MG63 (cell line): ENCODE measurements around the gene LAMB3. TPM values are rescaled to one million over a fixed set of nuclear protein-coding genes. Genes with fewer than 3 reads are reported as not detected.
A peak's percentile ranks its signal among the peaks of the same experiment; 100 is the strongest.

ENCODE experiments used
- DNase-seq: peaks from one replicate; pipeline ENCODE4 v3.0.0-alpha.2; 2020
- H3K27me3 ChIP-seq: fragments of 250-450 bp; sonication (Bioruptor Pico); 2 replicates; pipeline ENCODE4 v1.5.1; 2020; ENCODE audit warnings: mild to moderate bottlenecking, moderate library complexity
- H3K36me3 ChIP-seq: fragments of 250-450 bp; sonication (Bioruptor Pico); 2 replicates; pipeline ENCODE4 v1.5.1; 2020; ENCODE audit warnings: mild to moderate bottlenecking, moderate library complexity
- H3K4me3 ChIP-seq: fragments of 250-450 bp; sonication (Bioruptor Pico); 2 replicates; pipeline ENCODE4 v1.5.1; 2020; ENCODE audit warnings: mild to moderate bottlenecking, moderate library complexity
- H3K9me3 ChIP-seq: fragments of 250-450 bp; sonication (Bioruptor Pico); 2 replicates; pipeline ENCODE4 v1.5.1; 2020; ENCODE audit warnings: mild to moderate bottlenecking, moderate library complexity
- total RNA-seq: library from RNA; depleted of rRNA; stranded (reverse); fragments of >200 nt; shearing (Covaris generic); gene quantifications from 2 replicates; pipeline ENCODE4 v1.2.3, GENCODE V29; 2014; ENCODE audit warnings: low replicate concordance; rRNA removed

LAMB3 gene
- total RNA-seq, 1 experiment from 2014 or later: 4.7 TPM

DNA sequence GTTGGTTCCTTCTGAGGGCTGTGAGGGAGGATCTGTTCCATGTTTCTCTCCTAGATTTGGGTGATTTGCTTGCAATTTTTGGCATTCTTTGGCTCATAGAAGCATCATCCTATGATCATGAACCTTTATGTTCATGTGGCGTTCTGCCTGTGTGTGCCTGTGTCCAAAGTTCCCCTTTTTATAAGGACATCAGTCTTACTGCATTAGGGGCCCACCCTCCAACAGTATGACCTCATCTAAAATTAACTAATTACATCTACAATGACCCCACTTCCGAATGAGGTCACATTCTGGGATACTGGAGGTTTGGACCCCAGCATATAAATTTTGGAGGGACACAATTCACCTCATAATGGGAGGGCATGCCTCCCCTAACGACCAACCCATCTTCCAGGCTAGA, 81.5 kb downstream of the LAMB3 start:
- Histone ChIP-seq H3K9me3 (no peaks in the 10 kb centered on the region; the same call in 1 of the 2 replicates), H3K4me3 (no peak overlapping the region), H3K27me3 (peaks cover 53% of the 10 kb centered on the region)

DNA sequence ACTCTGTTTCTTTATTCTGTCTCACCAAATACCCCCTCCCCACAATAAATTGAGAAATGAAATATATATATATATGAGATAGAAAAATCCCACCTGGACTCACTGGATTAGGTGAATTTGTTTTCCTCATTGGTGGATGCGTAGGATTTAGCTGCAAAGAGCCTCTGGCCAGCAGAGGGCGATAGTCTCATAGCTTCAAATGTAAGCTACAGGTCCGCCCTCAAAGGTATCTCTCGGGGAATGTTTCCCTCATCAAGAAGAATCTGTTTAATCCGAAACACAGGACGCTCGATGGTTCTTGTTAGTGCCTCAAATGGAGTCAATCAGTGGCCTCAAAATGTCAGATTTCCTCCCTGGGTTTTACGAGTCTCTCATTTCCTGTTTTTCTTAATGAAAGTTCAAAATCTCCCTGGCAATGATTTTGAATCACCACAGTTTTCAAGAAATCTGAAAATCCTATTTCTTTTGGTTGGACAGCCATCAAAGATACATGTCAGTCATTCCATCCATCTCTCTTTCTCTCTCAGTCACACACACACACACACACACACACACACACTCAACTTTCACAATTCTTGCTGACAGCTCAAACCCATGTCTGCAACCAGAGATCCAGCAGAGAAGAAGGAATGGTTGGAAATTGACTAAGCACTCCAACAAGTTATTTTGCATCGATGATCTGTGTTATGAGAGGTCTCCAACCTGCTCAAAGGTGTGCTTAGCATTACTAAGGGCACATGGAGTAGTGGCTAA, 82.6 kb downstream of the LAMB3 start:
- DNase-seq: peak; percentile 57
- Histone ChIP-seq H3K9me3 (no peaks in the 10 kb centered on the region; the same call in 1 of the 2 replicates), H3K36me3 (no peaks in the 10 kb centered on the region), H3K4me3 (no peak overlapping the region), H3K27me3 (peaks cover 53% of the 10 kb centered on the region)

More for the DNA sequence above, 81.5 kb downstream of the LAMB3 start:
- DNase-seq: no peak
- no peaks in the 10 kb centered on the region for H3K36me3 ChIP-seq

DNA sequence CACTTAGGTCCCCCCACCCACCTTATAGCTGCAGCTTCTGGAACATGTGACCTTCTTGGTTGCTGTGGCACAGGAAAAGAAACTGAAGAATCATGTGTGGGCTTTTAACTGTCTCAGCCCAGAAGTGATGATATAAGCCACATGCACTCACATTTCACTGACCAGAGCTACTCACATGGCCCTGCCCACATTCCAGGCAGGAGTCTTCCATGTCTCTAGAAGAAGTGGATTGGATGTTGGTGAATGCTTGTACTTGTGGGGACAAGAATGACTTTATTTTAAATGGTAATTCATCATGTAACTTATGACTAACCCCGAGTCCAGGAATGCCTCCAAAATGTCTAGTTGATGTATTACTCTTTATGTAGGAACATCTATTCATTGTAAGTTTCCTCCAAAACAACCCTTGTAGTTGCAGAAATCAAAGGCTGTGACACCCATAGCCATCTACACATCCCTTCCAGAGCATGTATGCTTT, 84.5 kb downstream of the LAMB3 start:
- Histone ChIP-seq H3K36me3 (no peaks in the 10 kb centered on the region), H3K27me3 (peaks cover 38% of the 10 kb centered on the region), H3K9me3 (no peaks in the 10 kb centered on the region; the same call in 1 of the 2 replicates), H3K4me3 (no peak overlapping the region)
- DNase-seq: no peak

DNA sequence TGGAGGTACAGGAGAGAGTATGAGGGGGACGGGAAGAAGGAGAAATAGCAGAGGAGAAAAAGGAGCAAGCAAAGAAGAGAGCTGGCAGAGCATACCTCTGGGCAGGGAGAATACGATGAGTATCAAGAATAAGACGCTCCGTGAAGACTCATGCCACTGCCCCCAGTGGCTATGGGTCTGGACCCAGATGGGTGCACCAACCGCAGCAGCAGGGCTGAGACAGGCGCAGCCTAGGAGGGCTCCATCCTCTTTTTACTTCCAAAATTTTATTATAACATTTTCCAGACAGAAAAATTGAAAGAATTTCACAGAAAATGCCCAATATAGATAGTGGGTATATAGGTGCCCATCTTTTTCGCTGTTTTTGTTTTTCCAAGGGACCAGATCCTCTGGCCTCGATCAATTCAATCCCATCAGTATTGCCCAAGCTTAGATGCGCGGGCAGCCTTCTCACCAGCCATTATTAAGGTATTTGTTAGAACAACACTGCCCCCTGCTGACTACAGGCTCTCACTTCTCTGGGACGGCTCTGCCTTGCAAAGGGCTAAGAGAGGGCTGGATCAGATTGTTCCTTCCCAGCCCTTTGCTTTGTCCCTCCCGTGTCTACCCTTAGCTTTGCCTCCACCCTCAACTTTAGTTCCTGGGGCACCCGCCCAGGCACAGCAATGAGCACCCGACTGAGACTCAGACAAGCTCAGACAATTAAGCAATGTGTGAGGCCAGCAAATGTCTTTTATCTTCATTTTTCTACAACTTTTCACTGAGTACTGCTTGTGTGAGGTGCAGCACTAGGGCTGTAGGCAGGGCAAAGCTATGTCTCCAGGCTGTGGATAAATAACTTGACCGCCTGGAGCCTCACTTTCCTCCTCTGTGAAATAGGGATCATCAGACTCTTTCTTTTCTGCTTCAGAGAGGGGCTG, 86.2 kb downstream of the LAMB3 start:
- Histone ChIP-seq H3K36me3 (no peaks in the 10 kb centered on the region), H3K4me3 (no peak overlapping the region), H3K9me3 (no peaks in the 10 kb centered on the region; the same call in 1 of the 2 replicates), H3K27me3 (peaks cover 23% of the 10 kb centered on the region)
- peak; percentile 60 for DNase-seq

Other genes starting within 250 kb of the LAMB3 start
- not detected in 2 replicates for gene CAMK1G, start 68.7 kb downstream of the LAMB3 start, total RNA-seq
- 4.7 TPM in 1 of 2 replicates, not detected in the other for gene G0S2, start 23.0 kb upstream of the LAMB3 start, total RNA-seq
- gene HSD11B1, start 52.4 kb upstream of the LAMB3 start, total RNA-seq: not detected in 2 replicates
- gene TRAF3IP3, start 103.6 kb upstream of the LAMB3 start, total RNA-seq: not detected in 2 replicates
- 0.49 and 4.6 TPM in 2 replicates for gene C1orf74, start 132.1 kb upstream of the LAMB3 start, total RNA-seq
- gene IRF6, start 153.7 kb upstream of the LAMB3 start, total RNA-seq: not detected in 2 replicates
- 10.2 and 12.3 TPM in 2 replicates for gene UTP25, start 175.5 kb upstream of the LAMB3 start, total RNA-seq